Measurements from ENCODE around the gene PRPH2. TPM values are rescaled to one million over a fixed set of nuclear protein-coding genes. Genes with fewer than 3 reads are reported as not detected.

Gene PRPH2
- total and polyA plus RNA-seq, 12 donors, result 0.36 to 2.7 (median 0.97) TPM

- Histone ChIP-seq H3K4me3 (peak within 1 kb of the TSS; percentile 68 to 99 (median 96)), H3K4me1 (peaks cover 5 to 38% (median 32%) of the 10 kb centered on the region in 9 donors), H3K27me3 (no peaks in the 10 kb centered on the region), H3K36me3 (peaks cover 0 to 6% (median 0%) of the 10 kb centered on the region in 9 donors), H3K27ac (peak within 1 kb of the TSS; percentile 84 to 98 (median 95)), H3K9me3 (no peaks in the 10 kb centered on the region)
- intact Hi-C loops (cut with DNase I), result loop anchor here in 9 of 10 donors (1.0 to 5.0 kb wide), 6 partner anchors 36 to 146 kb away; partner anchors contain the start of genes BICRAL (in 7 of the 9) and RPL7L1 (in 5 of the 9)
- TF ChIP-seq CTCF (IDR thresholded peaks at IDR 0.05), result no peak
- DNase-seq, result peak; percentile 93 to 97
- WGBS, 2 donors, result 0% methylated on average over 57 of the region's 57 CpGs
- peak; percentile 92 to 97 (median 94) for ATAC-seq
Observed at GRCh38 chr6:42745640-42746462, 23.5 kb upstream of the PRPH2 start, which contains the start of gene TBCC. TSS of gene TBCC (minus strand) at chr6:42746103. CDS start at chr6:42746073, 30 bp downstream.

GRCh38 chr6:42745083-42745639 is 22.8 kb upstream of the PRPH2 start:
- ATAC-seq (no peak), DNase-seq (peak; percentile 14 to 19)
- Histone ChIP-seq H3K4me1 (peaks cover 5 to 38% (median 32%) of the 10 kb centered on the region in 9 donors), H3K27ac (peak overlapping the region in 9 of 10 donors; percentile 84 to 98 (median 91)), H3K36me3 (peaks cover 0 to 5% (median 0%) of the 10 kb centered on the region in 9 donors), H3K4me3 (peak overlapping the region; percentile 68 to 99 (median 96)), H3K27me3 (no peaks in the 10 kb centered on the region), H3K9me3 (no peaks in the 10 kb centered on the region)
- TF ChIP-seq CTCF (IDR thresholded peaks at IDR 0.05), result no peak
- 2% methylated on average over 29 of the region's 29 CpGs for WGBS, 2 donors
- intact Hi-C loops (cut with DNase I), result loop anchor here in 5 of 10 donors (5.0 kb wide), 3 partner anchors 37 to 147 kb away; partner anchors contain the start of genes BICRAL (in 3 of the 5) and RPL7L1 (in 3 of the 5)

GRCh38 chr6:42744351-42744893 is 22.0 kb upstream of the PRPH2 start:
- intact Hi-C loops (cut with DNase I), result loop anchor here in 1 of 10 donors (5.0 kb wide), 1 partner anchor 428 kb away; the partner anchor contains the start of gene SRF
- H3K9me3 ChIP-seq, result no peaks in the 10 kb centered on the region
- WGBS, 2 donors, result 48 to 50% methylated on average over 21 of the region's 21 CpGs
- peak overlapping the region; percentile 68 to 99 (median 96) for H3K4me3 ChIP-seq
- no peak for ATAC-seq
- H3K27me3 ChIP-seq, result no peaks in the 10 kb centered on the region
- DNase-seq, result no peak
- peak overlapping the region in 5 of 10 donors; percentile 84 to 98 (median 95) for H3K27ac ChIP-seq
- peaks cover 0 to 5% (median 0%) of the 10 kb centered on the region in 9 donors for H3K36me3 ChIP-seq
- H3K4me1 ChIP-seq, result peaks cover 5 to 38% (median 32%) of the 10 kb centered on the region in 9 donors
- TF ChIP-seq CTCF (IDR thresholded peaks at IDR 0.05), result no peak
